NCI-H345 treated with DMSO at 0.1 percent for 48 hours (cell line): Measurements from ENCODE around the gene FBXL17.

ENCODE experiments used
- DNase-seq: peaks from one replicate; lab custom pipeline; 2025; ENCODE audit not compliant: unreplicated experiment; lab: John Stamatoyannopoulos, UW

FBXL17 gene

DNA sequence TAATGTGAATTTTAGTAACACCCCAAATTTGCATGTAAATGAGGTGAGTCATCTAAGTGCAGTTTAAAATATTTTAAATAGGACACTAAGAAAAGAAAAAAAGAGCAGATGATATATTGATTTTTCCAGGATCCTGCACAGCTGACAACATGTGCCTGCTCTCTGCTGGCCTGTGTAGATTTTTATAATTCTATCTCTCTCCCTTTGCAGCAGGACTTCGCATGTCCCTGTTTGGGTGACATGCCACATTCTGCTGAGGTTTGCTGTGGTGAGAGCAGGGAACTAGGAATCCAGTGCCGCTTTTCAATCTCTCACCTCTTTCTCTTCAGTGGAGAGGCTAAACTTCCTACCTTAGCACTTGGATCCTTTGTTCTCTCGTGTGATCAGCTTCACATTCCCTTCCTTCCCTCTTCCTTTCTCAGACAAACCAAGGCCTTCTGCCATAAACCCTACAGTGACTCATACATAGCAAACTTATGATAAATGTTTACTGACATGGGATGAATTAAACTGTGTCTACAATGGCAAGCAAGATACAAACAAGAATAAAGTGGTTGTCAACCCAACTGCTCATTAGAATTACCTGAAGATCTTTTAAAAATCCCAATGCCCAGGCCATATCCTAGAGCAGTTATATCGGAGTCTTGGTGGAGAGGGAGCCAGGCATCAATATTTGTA, 512.3 kb downstream of the FBXL17 start:
- no peak for DNase-seq

GRCh38 chr5:107868650-107869409, 513.1 kb downstream of the FBXL17 start:
- DNase-seq: no peak

GRCh38 chr5:107867266-107867665, 514.6 kb downstream of the FBXL17 start:
- DNase-seq: no peak

GRCh38 chr5:107864793-107865192, 517.1 kb downstream of the FBXL17 start:
- no peak for DNase-seq

GRCh38 chr5:107863125-107863524, 518.8 kb downstream of the FBXL17 start:
- no peak for DNase-seq

GRCh38 chr5:107861565-107861964, 520.3 kb downstream of the FBXL17 start:
- no peak for DNase-seq

- no peak for DNase-seq
Observed at GRCh38 chr5:107860044-107860443, 521.9 kb downstream of the FBXL17 start.

- DNase-seq: no peak
Observed at GRCh38 chr5:107858788-107859187, 523.1 kb downstream of the FBXL17 start.

GRCh38 chr5:107858324-107858723, 523.6 kb downstream of the FBXL17 start:
- DNase-seq: no peak

DNA sequence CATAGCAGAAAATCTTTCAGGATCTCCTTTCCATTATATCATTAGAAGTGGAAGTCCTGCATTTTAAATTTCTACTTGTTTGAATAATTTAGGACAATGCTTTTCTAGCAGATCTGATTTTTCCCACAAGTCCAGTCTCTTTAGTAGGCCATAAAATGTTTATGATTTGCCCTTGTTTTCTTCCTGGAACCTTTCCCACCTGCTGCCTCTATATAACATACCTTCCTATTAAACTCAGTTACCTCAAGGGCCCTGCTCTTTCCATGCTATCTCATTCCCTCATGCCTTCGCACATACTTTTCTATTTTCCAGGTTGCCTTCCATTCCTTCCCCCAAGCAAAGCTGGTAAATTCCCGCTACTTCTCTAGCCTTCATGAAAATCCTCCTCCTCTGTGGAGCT, 524.1 kb downstream of the FBXL17 start:
- no peak for DNase-seq

DNA sequence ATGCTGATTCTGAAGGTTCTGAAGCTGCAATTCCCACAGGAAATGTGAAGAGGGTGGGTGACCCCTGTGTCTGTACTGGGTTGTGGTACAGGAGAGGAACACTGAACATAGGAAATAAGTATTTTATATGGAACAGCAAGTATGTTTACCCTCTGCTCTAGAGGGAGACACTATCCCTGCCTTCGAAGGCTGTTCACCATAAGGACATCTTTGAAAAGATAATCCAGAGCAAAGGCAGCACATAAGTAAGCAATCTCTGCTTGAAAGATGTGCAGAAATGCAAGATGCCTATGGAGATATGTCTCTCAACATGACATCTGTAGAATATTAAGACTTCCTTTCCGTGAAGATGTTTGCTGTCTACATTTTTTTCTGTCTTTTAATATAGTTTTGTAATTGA, 526.7 kb downstream of the FBXL17 start:
- no peak for DNase-seq

DNA sequence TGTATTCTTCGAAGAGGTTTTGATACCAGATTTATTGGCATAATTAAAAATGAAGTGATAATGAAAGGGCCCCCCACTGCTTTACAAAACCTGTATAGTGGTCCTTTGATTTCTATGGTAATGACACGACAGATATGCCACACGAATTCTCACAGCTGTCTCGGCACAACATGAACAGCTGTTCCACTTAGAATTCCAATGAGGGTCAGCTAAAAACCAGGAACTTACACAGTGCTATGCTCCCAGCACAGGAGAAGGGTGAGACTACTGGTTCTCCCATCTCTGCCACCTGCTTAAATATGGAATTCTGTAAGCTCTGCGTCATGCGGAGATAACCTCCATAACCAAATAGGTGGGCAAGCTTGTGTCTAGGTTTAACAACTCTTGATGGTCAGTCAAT, 528.2 kb downstream of the FBXL17 start:
- DNase-seq: no peak

DNA sequence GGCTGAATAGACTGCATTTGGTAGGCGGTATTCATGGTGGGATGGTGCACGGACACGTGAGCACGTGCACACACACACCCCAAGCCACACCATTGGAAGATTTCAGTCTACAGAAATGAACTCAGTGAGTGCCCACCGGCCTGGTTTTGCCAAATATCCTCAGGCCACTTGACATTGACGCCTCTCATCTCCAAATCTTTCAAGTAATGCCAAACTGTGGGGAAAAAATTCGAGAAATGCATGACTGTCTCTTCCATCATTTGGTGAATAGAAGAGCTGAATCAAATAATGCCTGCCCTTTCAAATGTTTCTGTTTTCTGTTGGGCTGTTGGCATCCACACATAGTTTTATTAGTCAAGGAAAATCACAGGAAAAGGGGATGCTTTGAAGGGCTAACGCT, 528.9 kb downstream of the FBXL17 start:
- no peak for DNase-seq

- no peak for DNase-seq
Observed at GRCh38 chr5:107849118-107849517, 532.8 kb downstream of the FBXL17 start.

GRCh38 chr5:107840592-107840991, 541.3 kb downstream of the FBXL17 start:
- DNase-seq: no peak

GRCh38 chr5:107840161-107840560, 541.7 kb downstream of the FBXL17 start:
- DNase-seq: no peak

DNA sequence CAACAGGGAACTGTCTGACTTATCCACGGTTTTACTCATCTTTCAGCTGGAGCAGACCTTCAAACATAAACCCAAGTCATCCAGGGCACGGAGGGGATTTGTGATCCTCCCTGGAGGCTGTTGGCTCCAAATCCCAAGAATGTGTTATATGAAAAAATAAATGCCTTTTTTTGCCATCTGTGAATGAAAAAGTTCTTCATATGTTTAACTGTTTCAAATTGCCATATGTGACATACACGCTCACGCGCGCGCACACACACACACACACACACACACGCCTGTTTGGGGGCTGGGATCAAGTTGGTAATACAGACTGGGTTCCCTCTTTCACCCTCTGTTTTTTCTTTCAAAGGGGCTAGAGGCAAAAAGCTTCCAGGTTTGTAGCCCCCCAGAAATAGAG, 546.8 kb downstream of the FBXL17 start:
- no peak for DNase-seq

GRCh38 chr5:107832746-107833145, 549.2 kb downstream of the FBXL17 start:
- no peak for DNase-seq

DNA sequence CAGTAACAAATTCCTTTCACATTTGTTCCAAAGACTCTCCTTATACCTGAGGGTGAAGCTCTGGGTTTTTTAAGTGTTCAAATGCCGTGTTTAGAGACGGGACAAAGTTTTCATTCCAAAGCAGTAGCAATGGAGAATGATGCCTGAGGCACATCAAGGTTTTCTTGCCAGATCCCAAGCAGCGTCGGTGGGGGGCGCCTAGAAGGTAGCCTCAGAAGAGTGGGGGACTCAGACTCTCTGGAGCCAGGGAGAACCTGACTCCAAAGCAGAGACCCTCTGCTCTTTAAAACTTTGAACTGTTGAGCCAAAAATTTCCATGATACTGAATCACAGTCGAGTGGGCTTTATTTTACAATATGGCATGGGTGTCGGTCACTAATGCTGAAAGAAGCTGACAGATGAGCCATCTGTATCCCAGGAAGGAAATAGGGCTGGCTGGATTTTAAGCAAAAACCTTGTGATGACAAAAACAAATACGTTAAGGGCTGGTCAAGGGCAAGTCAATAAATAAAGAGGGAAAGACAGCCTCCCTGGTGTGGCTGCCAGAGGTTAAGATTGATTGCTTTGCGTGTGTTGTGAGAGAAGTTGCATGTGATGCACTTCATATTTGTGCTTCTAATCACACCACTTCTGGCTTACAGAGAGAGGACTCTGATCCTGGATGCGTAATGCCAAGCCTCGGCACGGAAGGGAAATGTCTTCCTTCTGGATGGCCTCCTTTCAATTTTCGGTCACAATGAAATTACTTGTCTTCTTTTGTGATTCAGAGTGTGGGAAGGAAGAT, 550.1 kb downstream of the FBXL17 start:
- no peak for DNase-seq

DNA sequence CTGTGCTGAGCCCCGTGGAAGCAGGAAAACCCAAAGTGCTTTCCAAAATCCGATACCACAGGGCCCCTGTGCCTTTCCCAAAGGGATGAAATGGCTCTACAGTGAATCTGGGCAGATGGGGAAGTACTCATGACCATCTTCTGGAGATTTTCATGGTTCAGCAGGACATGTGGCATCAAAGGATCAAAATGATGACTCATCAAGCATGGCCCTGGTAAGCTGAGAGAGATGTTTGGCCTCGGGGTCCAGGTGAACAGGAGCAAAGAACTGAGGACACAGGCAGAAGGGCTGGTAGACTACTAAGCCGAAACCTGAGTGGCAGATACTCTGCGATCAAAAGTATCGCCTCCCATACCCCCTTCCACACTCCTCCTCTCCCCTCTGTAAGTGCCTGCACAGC, 551.1 kb downstream of the FBXL17 start:
- no peak for DNase-seq

- no peak for DNase-seq
Observed at GRCh38 chr5:107826311-107827000, 555.4 kb downstream of the FBXL17 start.
